CD1c-positive myeloid dendritic cell (primary cell): ENCODE results near the gene LEFTY1.
"Not testable (repeated sequence)": the region's sequence is repeated elsewhere in the genome, so short reads cannot be mapped to it uniquely, and the experiment has no call there.

Experiments used
- DNase-seq: peaks from one replicate; pipeline ENCODE4 v3.0.0-alpha.2; 2016; ENCODE audit errors: extremely low spot score

Gene LEFTY1

DNA sequence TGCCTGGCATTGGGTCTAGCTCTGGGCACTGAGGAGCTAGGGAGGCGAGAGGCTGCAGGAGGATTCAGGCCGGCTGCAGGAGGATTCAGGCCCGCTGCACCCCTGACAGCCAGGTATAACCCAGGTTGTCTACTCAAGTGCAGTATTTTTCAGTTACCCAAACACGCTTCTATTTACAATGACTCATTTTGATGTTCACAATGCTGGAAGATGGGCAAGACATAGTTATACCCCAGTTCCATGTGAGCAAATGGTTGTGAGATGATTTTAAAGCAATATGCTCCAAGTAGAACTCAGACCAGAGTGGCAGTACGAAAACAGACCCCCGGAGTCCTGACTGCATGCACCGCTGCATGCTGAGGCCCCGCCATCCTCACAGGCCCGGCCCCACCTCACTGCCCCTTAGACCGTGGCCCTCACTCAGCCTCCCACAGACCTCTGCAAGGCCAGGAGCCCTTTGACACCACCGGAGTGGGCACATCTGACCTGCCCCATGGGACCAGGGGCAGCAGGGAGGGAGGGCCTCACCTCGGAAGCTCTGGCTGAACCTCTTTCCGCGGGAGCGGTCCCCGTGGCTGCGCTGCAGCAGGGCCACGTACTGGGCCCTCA is 553 bp downstream of the LEFTY1 start:
- no peak for DNase-seq

DNA sequence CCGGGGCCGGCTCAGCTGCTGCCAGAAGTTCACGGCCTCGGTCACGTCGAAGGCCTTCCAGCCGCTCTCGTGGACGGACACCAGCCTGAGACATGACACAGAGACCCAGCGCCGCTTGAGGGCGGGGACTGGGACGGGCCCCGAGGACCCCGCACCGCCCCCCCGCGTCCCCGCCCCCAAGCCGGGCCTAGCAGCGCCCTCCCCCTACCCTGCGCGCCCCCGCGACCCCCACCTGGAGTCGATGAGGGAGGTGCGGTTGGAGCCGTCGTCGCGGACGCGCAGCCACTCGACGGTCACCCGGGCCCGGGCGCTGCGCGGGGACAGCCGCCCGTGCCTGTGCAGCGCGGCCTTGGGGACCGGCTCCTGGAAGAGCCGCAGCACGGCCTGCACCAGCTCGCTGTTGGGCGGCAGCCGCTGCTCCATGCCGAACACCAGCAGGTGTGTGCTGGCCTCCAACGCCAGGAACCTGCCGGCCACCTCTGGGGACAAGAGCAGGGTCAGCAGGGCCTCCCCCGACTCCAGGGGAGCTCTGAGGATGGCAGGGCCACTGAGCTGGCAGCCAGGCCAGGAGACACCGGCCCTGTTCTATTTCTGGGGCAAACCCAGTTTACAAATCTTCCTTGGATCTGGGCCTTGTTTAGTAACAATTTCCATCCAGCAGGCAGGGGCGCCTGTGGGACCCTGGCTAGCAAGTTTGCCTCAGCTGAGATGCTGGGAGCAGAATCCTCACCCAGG is 1.2 kb downstream of the LEFTY1 start:
- DNase-seq, result not testable (repeated sequence)

DNA sequence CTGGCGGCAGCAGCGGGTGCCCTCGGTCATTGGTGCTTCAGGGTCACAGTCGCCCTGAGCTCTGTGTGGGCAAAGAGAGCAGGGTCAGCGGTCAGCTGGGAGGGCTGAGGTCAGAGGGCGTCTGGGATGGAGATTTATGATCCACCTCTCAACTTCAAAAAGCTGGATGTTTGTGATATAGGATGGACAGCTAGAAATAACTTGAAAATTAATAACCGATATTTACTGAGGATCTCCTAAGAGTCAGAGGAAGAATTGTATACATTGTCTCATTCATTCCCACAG is 2.0 kb downstream of the LEFTY1 start:
- DNase-seq, result no peak

DNA sequence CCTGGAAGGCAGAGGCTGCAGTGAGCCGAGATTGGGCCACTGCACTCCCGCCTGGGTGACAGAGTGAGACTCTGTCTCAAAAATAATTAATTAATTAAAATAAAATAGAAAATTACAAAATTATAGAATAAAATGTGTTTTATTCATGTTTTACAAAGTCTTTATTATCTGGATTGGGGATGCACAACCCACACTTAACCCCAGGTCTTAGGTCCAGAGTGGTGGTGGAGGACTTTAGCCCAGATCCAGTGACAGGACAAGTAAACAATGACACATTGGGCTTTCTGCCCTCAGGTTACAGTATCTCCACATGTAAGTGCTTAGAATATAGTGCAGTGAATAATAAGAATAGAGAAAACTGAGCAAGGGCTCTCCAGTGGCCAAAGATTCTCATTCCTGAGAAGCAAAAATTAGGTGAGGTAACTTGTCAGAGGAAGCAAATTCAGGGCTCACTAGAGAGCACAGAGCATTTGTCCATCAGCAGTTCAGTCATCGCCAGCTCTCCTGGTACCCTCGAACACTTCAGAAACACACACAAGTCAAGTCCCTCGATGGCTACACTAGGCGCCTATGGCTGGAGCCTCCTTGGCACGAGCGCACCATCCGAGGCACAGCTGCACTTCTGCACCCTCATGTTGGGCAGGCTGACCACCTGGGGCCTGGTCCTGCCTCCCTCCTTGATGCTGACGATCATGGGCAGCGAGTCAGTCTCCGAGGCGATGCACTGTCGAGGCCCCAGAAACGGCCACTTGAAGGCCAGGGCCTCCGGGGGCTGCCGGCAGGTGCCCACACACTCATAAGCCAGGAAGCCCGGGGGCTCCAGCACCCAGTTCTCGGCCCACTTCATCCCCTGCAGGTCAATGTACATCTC is 2.6 kb downstream of the LEFTY1 start:
- DNase-seq, result no peak

GRCh38 chr1:225885336-225885735 is 3.6 kb downstream of the LEFTY1 start:
- peak; percentile 63 for DNase-seq

DNA sequence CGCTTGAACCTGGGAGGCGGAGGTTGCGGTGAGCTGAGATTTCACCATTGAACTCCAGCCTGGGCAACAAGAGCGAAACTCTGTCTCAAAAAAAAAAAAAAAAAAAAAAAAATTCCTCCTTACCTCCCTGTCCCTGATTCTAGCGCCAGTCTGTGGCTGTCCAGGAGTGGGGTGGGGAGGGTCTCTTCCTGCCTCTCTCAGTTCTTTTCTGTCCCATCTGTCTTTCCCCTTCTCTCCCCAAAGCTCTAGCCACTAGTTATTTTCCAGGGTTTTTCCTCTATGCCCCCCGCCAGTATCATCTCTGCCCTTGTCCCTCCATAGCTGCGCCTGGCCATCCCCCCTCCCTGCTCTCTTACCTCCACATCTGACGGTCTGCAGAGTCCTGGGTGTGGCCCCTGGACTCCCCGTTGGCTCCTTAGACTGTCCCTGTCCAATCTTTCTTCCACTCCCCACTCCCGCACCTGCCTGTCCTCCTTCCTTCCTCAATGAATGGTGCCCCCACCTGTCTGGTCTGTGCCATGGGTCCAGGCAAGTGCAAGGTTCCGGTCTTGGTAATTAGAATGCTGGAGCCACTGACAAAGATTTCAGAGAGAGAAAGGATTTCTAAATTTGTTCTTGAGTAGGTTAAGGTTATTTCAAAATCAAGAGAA is 5.2 kb downstream of the LEFTY1 start:
- DNase-seq, result no peak

DNA sequence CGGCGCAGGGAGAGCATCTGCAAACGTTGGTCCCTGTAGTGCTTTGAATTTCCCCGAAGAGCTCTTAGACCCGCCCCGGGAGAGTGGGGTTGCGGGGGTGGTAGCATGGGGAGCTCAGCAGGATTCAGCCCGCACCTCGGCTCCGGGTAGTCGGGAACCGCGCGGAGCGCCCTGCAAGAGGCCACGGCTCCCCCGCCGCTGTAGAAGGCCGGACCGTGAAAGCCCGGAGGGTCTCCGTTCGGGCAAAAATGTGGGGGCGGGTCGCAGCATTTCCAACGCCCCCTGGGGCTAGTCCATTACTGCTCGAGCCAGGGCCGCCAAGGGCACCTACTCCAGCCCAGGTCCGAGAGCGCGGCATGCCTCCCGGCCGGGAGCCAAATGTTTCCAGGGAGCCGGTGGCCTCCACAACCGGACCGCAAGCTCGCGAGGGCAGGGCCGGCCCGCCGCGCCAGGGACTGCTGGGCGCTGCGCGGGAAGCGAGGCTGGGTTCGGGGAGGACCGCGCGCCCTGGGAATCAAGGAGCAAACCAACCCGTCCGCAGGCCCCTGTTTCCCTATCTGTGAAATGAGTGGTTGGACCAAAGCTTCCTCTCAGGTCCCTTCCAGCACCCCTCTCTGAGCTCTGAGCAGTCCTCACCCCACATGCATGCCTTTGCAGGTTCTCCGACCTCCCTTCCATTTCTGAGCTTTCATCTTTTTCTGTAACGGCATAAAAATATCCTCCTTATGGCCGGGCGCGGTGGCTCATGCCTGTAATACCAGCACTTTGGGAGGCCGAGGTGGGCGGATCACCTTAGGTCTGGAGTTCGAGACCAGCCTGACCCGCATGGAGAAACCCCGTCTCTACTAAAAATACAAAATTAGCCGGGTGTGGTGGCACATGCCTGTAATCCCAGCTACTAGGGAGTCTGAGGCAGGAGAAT is 6.0 kb downstream of the LEFTY1 start:
- DNase-seq, result peak; percentile 24

- peak; percentile 91 for DNase-seq
These were observed 6.8 kb downstream of the LEFTY1 start, which contains the start of gene TMEM63A for GRCh38 chr1:225881959-225882693. Gene TMEM63A (minus strand): TSS chr1:225882380. CDS start chr1:225877580, 4,800 bp downstream.

GRCh38 chr1:225881081-225881958 is 7.6 kb downstream of the LEFTY1 start:
- DNase-seq, result peak; percentile 43

DNA sequence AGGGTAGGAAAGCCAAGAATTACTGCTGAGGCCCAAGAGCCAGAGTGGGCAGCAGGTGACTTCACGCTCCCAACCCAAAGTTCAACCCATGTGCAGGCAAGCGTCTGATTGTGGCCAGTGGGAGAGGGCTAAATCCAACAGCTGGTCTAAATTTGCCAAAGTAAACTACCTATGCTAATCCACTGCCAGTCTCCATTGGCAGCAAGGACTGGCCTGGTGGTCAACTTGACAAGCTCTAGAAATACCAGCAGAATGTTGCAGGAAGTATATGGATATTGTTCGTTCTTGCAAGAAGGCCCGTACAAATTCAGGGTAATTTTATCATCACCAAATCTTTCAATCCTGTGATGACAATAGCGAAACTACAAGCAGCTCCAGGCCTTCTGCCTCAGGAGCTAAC is 8.3 kb downstream of the LEFTY1 start:
- no peak for DNase-seq

GRCh38 chr1:225880222-225880588 is 8.7 kb downstream of the LEFTY1 start:
- no peak for DNase-seq

- no peak for DNase-seq
These were observed 9.3 kb downstream of the LEFTY1 start for GRCh38 chr1:225879521-225880221.

DNA sequence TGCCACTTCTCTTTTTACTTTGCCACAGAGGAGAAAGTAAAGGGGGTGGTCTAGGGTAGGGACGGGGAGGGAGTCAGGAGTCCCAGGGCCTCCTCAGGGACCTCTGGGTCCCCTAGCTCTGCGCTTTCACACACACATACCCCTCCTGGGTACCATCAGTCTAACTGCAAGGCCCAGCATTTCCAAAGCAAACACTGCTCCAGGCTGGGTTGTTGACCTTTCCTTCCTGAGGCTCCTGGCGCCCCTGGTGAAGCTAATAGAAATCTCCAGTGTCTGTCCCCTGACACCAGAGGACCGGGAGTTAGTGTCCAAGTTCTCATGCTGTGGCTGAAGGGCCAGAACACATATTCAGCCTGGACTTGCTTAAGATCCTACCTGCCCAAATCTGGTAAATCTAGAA is 10.7 kb downstream of the LEFTY1 start:
- DNase-seq, result no peak

DNA sequence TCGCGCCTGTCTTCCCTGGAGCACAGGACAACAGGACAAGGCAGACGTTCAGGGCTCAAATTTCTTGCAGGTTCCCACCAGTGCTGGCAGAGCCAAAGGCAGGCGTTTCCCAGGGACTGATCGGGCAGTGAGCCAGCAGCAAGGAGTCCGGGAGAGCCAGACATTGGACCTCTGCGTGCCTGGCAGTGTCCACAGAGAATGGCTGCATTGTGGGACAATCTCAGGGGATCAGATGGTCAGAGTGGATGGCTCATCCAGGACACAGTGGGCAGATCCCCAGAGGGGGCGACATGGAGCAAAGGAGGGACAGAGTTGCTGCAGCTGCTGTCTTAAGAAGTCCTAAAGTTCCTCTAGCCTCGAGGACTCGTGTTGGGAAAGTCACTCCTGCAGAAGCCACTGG is 11.4 kb downstream of the LEFTY1 start:
- peak; percentile 18 for DNase-seq

GRCh38 chr1:225876900-225877510 is 11.9 kb downstream of the LEFTY1 start:
- no peak for DNase-seq

- no peak for DNase-seq
These were observed 13.7 kb downstream of the LEFTY1 start for GRCh38 chr1:225875044-225875815.

DNA sequence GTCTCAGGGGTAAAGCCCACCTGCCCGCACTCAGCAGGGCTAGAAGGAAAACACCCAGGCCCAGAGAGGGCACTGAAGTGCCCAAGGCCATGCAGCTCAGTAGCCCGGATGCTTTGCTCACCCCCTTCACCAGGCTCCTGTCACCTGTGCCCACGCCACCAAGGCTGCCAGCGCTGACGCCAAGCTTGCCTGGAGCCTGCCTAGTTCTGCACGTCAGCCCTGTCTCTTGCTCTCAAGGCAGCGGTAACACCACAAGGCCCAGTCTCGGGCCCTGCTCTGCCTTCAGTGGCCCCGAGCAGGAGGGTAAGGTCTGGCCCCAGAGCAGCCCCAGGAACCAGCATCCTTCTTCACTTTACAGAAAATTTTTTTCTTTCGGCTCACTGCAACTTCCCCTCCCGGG is 14.5 kb downstream of the LEFTY1 start:
- DNase-seq, result no peak
